HG03280 (cell line): ENCODE measurements around the gene KCNN1.
"Not testable (repeated sequence)": the region's sequence is repeated elsewhere in the genome, so short reads cannot be mapped to it uniquely, and the experiment has no call there.

Experiments
- ATAC-seq: cut with Tn5 transposase; IDR thresholded peaks from one replicate; pipeline ENCODE4 v1.9.1; 2021; ENCODE audit warnings: mild to moderate bottlenecking, moderate library complexity; ENCODE audit not compliant: unreplicated experiment

The KCNN1 gene

GRCh38 chr19:17967257-17968051 lies 547 bp downstream of the KCNN1 start:
- ATAC-seq, result no peak

GRCh38 chr19:17968362-17968761 lies 1.5 kb downstream of the KCNN1 start:
- no peak for ATAC-seq

GRCh38 chr19:17969096-17969792 lies 2.3 kb downstream of the KCNN1 start:
- no peak for ATAC-seq

GRCh38 chr19:17972230-17972629 lies 5.3 kb downstream of the KCNN1 start:
- ATAC-seq, result no peak

- no peak for ATAC-seq
Measured at GRCh38 chr19:17973759-17974158, 6.9 kb downstream of the KCNN1 start.

- no peak for ATAC-seq
Measured at GRCh38 chr19:17974551-17974950, 7.6 kb downstream of the KCNN1 start.

GRCh38 chr19:17975032-17975431 lies 8.1 kb downstream of the KCNN1 start:
- no peak for ATAC-seq

- ATAC-seq, result no peak
Measured at GRCh38 chr19:17977021-17977420, 10.1 kb downstream of the KCNN1 start.

- ATAC-seq, result no peak
Measured at GRCh38 chr19:17977488-17977887, 10.6 kb downstream of the KCNN1 start.

GRCh38 chr19:17981611-17982010 lies 14.7 kb downstream of the KCNN1 start:
- no peak for ATAC-seq

- ATAC-seq, result no peak
Measured at GRCh38 chr19:17982430-17982829, 15.5 kb downstream of the KCNN1 start.

- ATAC-seq, result no peak
Measured at GRCh38 chr19:17985037-17985818, 18.3 kb downstream of the KCNN1 start.

- ATAC-seq, result not testable (repeated sequence)
Measured at GRCh38 chr19:17986569-17986968, 19.7 kb downstream of the KCNN1 start.

- no peak for ATAC-seq
Measured at GRCh38 chr19:17988161-17988560, 21.3 kb downstream of the KCNN1 start.

- ATAC-seq, result no peak
Measured at GRCh38 chr19:17989425-17990094, 22.7 kb downstream of the KCNN1 start.

- ATAC-seq, result no peak
Measured at GRCh38 chr19:17993076-17993813, 26.3 kb downstream of the KCNN1 start.

GRCh38 chr19:17996826-17997316 lies 30.0 kb downstream of the KCNN1 start:
- peak; percentile 43 for ATAC-seq

- ATAC-seq, result no peak
Measured at GRCh38 chr19:17997969-17998826, 31.3 kb downstream of the KCNN1 start.

GRCh38 chr19:17998827-17999150 lies 31.9 kb downstream of the KCNN1 start:
- ATAC-seq, result no peak
